Fibroblast of lung (primary cell): ENCODE results near the gene EGLN2.

ENCODE experiments used
- EZH2 ChIP-seq: IDR thresholded peaks from 2 replicates; pipeline ENCODE4 v1.5.1; 2012; ENCODE audit warnings: low read length, control low read depth, mild to moderate bottlenecking; ENCODE audit errors: missing control alignments
- TF ChIP-seq, protein P1 (sequence below), 2 donors: IDR thresholded peaks in 1 of 2; conservative IDR thresholded peaks in 1 of 2; 1 replicate in 1 of 2; 2 replicates in 1 of 2; pipeline ENCODE4 v1.5.1; 2011 to 2012; ENCODE audit warnings: low read length in 2 of 2, control low read depth in 1 of 2, inconsistent platforms in 1 of 2, low read depth in 1 of 2, mild to moderate bottlenecking in 1 of 2

DNA sequence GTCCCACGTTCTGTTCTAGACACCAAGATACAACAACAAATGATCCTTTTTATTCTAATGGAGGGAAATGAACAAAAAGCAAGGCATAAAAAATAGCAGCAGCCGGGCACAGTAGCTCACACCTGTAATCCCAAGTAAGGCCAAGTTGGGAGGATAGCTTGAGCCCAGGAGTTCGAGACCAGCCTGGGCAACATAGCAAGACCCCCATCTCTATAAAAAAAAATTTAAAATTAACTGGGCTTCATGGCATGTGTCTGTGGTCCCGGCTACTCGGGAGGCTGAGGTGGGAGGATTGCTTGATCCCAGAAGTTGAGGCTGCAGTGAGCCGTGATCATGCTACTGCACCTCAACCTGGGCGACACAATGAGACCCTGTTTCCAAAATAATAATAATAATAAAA lies 22.6 kb upstream of the EGLN2 start:
- TF ChIP-seq, protein P1, sequence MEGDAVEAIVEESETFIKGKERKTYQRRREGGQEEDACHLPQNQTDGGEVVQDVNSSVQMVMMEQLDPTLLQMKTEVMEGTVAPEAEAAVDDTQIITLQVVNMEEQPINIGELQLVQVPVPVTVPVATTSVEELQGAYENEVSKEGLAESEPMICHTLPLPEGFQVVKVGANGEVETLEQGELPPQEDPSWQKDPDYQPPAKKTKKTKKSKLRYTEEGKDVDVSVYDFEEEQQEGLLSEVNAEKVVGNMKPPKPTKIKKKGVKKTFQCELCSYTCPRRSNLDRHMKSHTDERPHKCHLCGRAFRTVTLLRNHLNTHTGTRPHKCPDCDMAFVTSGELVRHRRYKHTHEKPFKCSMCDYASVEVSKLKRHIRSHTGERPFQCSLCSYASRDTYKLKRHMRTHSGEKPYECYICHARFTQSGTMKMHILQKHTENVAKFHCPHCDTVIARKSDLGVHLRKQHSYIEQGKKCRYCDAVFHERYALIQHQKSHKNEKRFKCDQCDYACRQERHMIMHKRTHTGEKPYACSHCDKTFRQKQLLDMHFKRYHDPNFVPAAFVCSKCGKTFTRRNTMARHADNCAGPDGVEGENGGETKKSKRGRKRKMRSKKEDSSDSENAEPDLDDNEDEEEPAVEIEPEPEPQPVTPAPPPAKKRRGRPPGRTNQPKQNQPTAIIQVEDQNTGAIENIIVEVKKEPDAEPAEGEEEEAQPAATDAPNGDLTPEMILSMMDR (conservative IDR thresholded peaks at IDR 0.05 in 1 of 2, IDR thresholded peaks at IDR 0.05 in 1 of 2; ENCODE audit: low read depth in 1 of 2, low read length in 2 of 2): no peak
- no peak for TF ChIP-seq EZH2
